ENCODE results near the gene LBHD1.

DNA sequence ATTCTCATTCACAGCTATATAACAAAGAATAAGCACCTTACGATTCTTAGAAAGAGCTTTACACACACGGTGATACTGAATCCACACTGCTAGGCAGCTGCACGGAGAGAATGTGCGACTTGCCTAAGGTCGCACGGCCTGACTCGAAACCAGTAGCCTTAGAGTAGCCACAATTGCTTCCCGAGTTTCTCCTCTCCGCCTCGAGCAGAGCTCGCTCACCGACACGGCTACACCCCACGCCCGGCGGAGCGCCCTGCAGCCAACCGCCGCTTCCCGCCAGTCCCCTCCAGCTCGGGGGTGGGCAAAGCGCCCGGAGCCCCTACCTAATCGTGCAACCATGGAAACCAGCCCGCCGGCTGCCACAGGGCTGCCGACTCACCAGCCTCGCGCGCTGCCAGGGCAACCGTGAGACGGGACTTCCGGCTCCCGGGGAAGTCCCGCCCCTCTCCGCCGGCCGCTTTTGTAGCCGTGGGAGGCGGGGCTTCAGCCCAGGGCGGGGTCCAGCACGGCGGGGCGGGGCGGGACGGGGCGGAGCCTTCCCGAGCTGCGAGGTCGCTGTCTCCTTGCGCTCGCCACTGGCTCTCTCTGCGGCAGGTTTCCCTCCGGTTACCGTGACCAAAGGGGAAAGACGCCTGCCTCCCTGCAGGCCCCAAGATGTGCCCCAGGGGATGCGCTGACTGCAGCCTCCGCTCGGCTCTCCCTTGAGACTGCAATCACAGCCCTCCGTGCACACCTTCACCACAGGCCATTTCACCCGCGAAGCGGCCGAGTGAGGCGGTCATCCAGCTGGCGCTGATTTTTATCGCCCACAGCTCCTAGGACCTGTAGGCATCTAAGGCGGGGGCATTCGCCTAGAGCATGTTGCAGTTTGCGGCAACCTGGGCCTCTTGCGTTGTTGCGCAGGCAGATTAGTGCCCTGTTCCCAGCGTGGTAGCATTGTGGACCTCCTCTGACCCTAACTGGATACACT, 34.1 kb upstream of the LBHD1 start:
- TF ChIP-seq POLR2A (IDR thresholded peaks at IDR 0.05), result peak in 2 of 3 donors; percentile 66 to 73
- TF ChIP-seq, protein P1, sequence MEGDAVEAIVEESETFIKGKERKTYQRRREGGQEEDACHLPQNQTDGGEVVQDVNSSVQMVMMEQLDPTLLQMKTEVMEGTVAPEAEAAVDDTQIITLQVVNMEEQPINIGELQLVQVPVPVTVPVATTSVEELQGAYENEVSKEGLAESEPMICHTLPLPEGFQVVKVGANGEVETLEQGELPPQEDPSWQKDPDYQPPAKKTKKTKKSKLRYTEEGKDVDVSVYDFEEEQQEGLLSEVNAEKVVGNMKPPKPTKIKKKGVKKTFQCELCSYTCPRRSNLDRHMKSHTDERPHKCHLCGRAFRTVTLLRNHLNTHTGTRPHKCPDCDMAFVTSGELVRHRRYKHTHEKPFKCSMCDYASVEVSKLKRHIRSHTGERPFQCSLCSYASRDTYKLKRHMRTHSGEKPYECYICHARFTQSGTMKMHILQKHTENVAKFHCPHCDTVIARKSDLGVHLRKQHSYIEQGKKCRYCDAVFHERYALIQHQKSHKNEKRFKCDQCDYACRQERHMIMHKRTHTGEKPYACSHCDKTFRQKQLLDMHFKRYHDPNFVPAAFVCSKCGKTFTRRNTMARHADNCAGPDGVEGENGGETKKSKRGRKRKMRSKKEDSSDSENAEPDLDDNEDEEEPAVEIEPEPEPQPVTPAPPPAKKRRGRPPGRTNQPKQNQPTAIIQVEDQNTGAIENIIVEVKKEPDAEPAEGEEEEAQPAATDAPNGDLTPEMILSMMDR (IDR thresholded peaks at IDR 0.05), result peak in 1 of 7 experiments; percentile 10

Measured in body of pancreas (tissue), 4 donors.